ENCODE data around the gene KMT2B.

Gene KMT2B

GRCh38 chr19:35731779-35732405, 14.1 kb downstream of the KMT2B start:
- H3K4me3 ChIP-seq (ENCODE audit: low read length) = no peak overlapping the region
- no peak for TF ChIP-seq CTCF (IDR thresholded peaks at IDR 0.05; ENCODE audit: insufficient read depth, low read depth, low read length, missing control alignments)
- no peak for DNase-seq (ENCODE audit: low read depth)

GRCh38 chr19:35732540-35733179, 14.9 kb downstream of the KMT2B start:
- DNase-seq (ENCODE audit: low read depth) = no peak
- no peak for TF ChIP-seq CTCF (IDR thresholded peaks at IDR 0.05; ENCODE audit: insufficient read depth, low read depth, low read length, missing control alignments)
- H3K4me3 ChIP-seq (ENCODE audit: low read length) = no peak overlapping the region

GRCh38 chr19:35733180-35734125, 15.7 kb downstream of the KMT2B start:
- no peak for DNase-seq (ENCODE audit: low read depth)
- no peak overlapping the region for H3K4me3 ChIP-seq (ENCODE audit: low read length)
- TF ChIP-seq CTCF (IDR thresholded peaks at IDR 0.05; ENCODE audit: insufficient read depth, low read depth, low read length, missing control alignments) = no peak

- no peak for TF ChIP-seq CTCF (IDR thresholded peaks at IDR 0.05; ENCODE audit: insufficient read depth, low read depth, low read length, missing control alignments)
- DNase-seq (ENCODE audit: low read depth) = no peak
- H3K4me3 ChIP-seq (ENCODE audit: low read length) = no peak overlapping the region
Measured at GRCh38 chr19:35734273-35734672, 16.5 kb downstream of the KMT2B start.

GRCh38 chr19:35734889-35735288, 17.1 kb downstream of the KMT2B start:
- no peak overlapping the region for H3K4me3 ChIP-seq (ENCODE audit: low read length)
- no peak for DNase-seq (ENCODE audit: low read depth)
- no peak for TF ChIP-seq CTCF (IDR thresholded peaks at IDR 0.05; ENCODE audit: insufficient read depth, low read depth, low read length, missing control alignments)

- DNase-seq (ENCODE audit: low read depth) = peak; percentile 34
Measured at GRCh38 chr19:35736913-35737886, 19.4 kb downstream of the KMT2B start.

More at GRCh38 chr19:35736913-35737886, 19.4 kb downstream of the KMT2B start:
- peak; percentile 32 for TF ChIP-seq CTCF (IDR thresholded peaks at IDR 0.05; ENCODE audit: insufficient read depth, low read depth, low read length, missing control alignments)
- no peak overlapping the region for H3K4me3 ChIP-seq (ENCODE audit: low read length)

Data from epithelial cell of esophagus (primary cell).